Stimulated activated naive B cell treated with anti-CD40 and anti-IgM and Interleukin-4, amounts not matched to agents 10 μg/mL and 1 μg/mL and 100 μg/mL, for 72 hours (primary cell): ENCODE measurements around the gene EPAS1.

Experiments used
- ATAC-seq, 2 donors: fragments of 150-1000 bp; cut with Tn5 transposase; replicated peaks; 2 replicates each; pipeline ENCODE4 v1.10.0; 2021; ENCODE audit warnings: moderate library complexity in 1 of 2
- DNase-seq: peaks from one replicate; pipeline ENCODE4 v3.0.0; 2021
- H3K27ac Mint-ChIP-seq: one replicate; pipeline ENCODE4 v1.8.0; 2022; ENCODE audit warnings: mild to moderate bottlenecking, mixed read lengths
- H3K27me3 Mint-ChIP-seq, 2 donors: one replicate each; pipeline ENCODE4 v1.8.0; 2022; ENCODE audit warnings: mixed read lengths in 2 of 2
- H3K36me3 Mint-ChIP-seq, 2 donors: one replicate each; pipeline ENCODE4 v1.8.0; 2022; ENCODE audit warnings: mixed read lengths in 2 of 2, mild to moderate bottlenecking in 1 of 2
- H3K4me1 Mint-ChIP-seq, 2 donors: one replicate each; pipeline ENCODE4 v1.8.0; 2022; ENCODE audit warnings: mixed read lengths in 2 of 2, mild to moderate bottlenecking in 1 of 2
- H3K4me3 Mint-ChIP-seq, 2 donors: one replicate each; pipeline ENCODE4 v1.8.0; 2022; ENCODE audit warnings: mild to moderate bottlenecking in 2 of 2, mixed read lengths in 2 of 2, moderate library complexity in 1 of 2
- H3K9me3 Mint-ChIP-seq, 2 donors: one replicate each; pipeline ENCODE4 v1.8.0; 2022; ENCODE audit warnings: mixed read lengths in 2 of 2, mild to moderate bottlenecking in 1 of 2

Gene EPAS1

DNA sequence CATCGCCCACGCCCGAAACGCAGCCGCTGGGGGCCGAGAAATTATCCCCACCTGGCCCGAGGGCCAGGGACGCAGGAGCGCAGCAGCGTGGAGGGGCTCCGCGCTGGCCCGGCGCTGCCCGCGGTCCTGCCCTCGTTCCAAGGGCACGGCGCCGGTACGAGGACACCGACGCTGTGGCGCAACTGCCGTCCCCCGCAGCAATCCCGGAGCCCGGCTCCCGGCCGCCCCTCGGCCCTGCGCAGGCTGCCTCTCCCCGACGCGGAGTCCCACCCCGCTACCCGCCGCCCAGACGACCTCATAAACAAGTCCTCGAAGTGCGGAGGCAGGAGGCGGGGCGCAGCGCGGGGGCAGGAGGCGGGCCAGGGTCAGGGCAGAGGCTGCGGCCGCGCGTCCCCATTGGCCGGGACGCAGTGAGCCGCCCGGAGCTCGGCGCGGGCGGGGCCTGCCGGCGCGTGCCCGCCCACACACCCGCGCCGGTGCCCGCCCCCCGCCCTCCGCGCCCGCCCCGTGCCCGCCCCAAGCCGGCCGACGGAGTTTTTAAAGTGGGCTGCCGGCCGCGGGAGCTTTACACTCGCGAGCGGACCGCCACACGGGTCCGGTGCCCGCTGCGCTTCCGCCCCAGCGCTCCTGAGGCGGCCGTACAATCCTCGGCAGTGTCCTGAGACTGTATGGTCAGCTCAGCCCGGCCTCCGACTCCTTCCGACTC is at the start of gene EPAS1:
TSS of gene EPAS1 (plus strand) at position 568 of the 706 bp plus-strand sequence. CDS start 505 bp downstream, outside the sequence.
- Mint-ChIP-seq H3K4me3 (peak within 1 kb of the TSS; percentile 85 to 90), H3K36me3 (no peaks in the 10 kb centered on the region), H3K27me3 (peaks cover 51 to 54% of the 10 kb centered on the region in 2 donors), H3K4me1 (peaks cover 22 to 31% of the 10 kb centered on the region in 2 donors), H3K27ac (peak within 1 kb of the TSS; percentile 86), H3K9me3 (no peaks in the 10 kb centered on the region)
- DNase-seq (peak; percentile 65), ATAC-seq (peak; percentile 86 to 90)

DNA sequence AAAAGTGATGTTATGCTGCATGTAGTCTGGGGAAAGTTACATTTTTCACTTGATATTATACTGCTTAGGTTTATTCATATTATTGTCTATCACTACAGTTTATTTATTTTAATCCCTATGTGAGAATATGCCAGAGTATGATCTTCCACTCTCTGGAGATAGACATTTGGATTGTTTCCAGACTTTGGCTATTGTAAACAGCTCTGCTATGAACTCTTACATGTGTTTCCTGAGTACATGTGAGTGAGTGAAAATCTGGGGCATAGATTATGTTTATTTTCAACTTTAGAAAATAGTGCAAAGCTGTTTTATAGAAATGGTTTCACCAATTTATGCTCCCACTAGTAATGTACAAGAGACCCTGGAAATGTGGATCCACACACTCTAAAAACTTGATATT is 49.0 kb upstream of the EPAS1 start:
- H3K36me3 Mint-ChIP-seq: no peaks in the 10 kb centered on the region
- no peak overlapping the region for H3K27ac Mint-ChIP-seq
- no peak overlapping the region for H3K4me3 Mint-ChIP-seq
- H3K4me1 Mint-ChIP-seq: no peaks in the 10 kb centered on the region
- peaks cover 5 to 6% of the 10 kb centered on the region in 2 donors for H3K27me3 Mint-ChIP-seq
- no peak for ATAC-seq
- no peak for DNase-seq
- H3K9me3 Mint-ChIP-seq: peaks cover 0 to 3% of the 10 kb centered on the region in 2 donors

DNA sequence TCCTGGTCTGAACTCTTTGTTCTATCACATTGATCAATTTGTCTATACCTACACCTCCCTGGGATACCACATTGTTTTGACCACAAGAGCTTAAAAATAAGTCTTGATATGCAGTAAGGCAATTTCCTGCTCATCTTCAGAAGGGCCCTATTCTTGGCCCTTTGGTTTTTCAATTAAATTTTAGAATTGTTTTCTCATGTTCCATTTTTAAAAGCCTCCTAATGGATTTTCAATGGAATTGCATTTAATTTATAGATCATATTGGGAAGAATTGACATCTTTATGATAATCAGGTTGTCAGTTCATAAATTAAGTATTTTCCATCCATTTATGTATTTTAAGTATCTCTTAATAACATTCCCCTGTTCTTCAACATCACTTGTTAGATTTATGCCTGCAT is 47.6 kb upstream of the EPAS1 start:
- Mint-ChIP-seq H3K9me3 (peaks cover 0 to 3% of the 10 kb centered on the region in 2 donors), H3K27me3 (peaks cover 5 to 6% of the 10 kb centered on the region in 2 donors), H3K27ac (no peak overlapping the region), H3K36me3 (no peaks in the 10 kb centered on the region), H3K4me3 (no peak overlapping the region), H3K4me1 (no peaks in the 10 kb centered on the region)
- ATAC-seq (no peak), DNase-seq (no peak)

DNA sequence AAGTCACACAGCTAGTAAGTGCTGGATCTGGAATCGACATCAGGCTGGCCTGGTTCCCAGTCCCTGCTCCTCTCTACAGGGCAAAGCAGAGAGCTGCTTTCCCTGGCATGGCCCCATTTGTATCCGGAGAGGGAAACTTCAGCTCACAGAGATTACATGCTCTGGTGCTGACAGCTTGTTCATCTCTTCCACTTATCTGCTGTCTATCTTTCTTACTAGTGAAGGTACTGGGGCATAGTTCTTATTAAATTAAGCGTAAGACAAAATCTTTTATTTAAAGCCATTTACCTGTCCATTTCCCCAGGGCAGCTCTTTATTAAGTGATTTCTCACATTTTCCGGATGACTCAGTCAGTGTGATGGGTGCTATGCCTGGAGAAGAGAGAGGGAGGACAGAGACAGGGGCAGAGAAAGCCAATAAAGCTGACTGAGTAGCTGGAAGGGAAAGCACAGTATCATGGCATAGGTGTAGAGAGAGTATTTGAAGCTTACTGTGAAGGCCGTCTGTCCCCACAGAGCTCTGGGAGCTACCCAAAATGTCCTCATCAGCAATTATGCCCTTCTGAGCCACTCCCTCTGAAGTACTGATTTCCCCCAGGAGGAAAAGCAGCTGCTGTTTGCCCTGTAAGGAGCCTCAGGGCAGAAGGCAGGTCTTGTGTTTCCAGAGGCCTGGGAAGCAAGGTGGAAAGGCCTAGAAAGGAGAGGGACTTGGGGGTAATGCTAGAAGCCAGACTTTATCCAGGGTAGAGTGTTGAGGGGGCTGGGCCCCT is 44.1 kb upstream of the EPAS1 start:
- Mint-ChIP-seq H3K4me1 (no peaks in the 10 kb centered on the region), H3K27ac (no peak overlapping the region), H3K9me3 (no peaks in the 10 kb centered on the region), H3K4me3 (no peak overlapping the region), H3K27me3 (peaks cover 5 to 6% of the 10 kb centered on the region in 2 donors), H3K36me3 (no peaks in the 10 kb centered on the region)
- ATAC-seq: no peak
- no peak for DNase-seq

DNA sequence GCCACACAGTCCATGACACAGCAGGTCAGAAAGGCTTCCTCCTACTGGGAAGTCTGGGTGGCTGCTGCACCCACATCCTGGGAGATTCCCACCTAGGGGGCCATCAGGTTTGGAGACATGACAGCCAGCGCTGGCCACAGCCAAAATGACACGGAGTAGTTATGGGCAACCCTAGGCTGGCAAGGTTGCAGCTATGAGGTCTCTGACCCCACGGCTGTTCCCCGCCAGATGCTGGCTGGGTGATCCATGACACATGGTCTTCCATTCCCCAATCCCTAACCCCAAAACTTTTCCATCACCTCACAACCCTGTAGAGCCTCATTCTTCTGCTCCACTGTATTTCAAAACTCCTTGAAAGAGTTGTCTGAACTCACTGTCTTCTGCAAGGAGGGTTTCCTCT is 42.7 kb upstream of the EPAS1 start:
- no peaks in the 10 kb centered on the region for H3K9me3 Mint-ChIP-seq
- H3K36me3 Mint-ChIP-seq: no peaks in the 10 kb centered on the region
- peaks cover 2 to 6% of the 10 kb centered on the region in 2 donors for H3K27me3 Mint-ChIP-seq
- DNase-seq (no peak), ATAC-seq (no peak)
- no peak overlapping the region for H3K4me3 Mint-ChIP-seq
- H3K27ac Mint-ChIP-seq: no peak overlapping the region
- H3K4me1 Mint-ChIP-seq: no peaks in the 10 kb centered on the region

DNA sequence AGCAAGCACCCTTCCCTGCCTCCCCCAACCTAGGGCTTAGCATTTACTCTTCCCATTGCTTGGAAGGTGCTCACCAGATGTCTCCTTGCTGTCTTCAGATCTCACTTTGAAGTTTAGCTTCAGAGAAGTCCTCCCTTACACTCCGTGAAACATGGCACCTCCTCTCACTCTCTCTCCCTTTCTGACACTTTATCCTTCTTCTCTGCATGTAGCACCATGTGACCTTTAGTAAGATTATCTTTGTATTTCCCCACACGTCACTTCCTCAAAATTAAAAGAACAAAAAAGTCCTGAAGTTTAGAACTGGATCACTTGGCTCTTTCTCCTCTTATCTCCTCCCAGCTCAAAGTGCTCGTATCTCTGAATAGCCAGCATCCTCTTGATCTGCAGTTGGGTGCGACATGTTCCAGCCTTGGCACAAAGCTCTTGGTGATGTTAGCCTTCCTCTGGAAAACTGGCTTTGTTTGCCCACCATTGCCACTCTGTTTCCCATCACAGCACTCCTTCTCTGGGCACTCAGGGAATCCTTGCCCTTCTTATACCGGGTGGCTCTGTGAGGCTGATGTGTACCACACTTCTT is 40.6 kb upstream of the EPAS1 start:
- DNase-seq: no peak
- no peak for ATAC-seq
- Mint-ChIP-seq H3K27ac (no peak overlapping the region), H3K27me3 (no peaks in the 10 kb centered on the region), H3K9me3 (no peaks in the 10 kb centered on the region), H3K36me3 (no peaks in the 10 kb centered on the region), H3K4me3 (no peak overlapping the region), H3K4me1 (no peaks in the 10 kb centered on the region)

DNA sequence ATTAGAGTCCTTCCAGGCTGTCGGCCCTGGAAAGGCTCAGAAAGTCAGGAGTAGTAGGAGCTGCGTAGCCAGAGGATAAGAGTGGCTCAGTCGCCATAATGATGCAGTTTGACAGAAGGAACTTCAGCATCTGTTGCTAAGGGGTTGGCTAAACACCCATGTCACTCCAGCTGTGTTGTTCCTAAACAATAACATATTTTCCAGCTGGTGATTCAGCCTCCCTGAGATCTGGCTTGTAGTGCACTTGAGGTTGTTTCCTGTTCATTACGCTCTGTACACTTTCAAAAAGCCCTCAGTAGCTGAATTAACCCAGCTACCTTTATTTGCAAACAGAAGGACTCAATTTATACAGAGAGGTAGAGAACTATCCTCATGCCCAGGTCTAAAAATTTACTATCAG is 39.7 kb upstream of the EPAS1 start:
- H3K4me3 Mint-ChIP-seq: no peak overlapping the region
- no peak overlapping the region for H3K27ac Mint-ChIP-seq
- H3K9me3 Mint-ChIP-seq: no peaks in the 10 kb centered on the region
- H3K4me1 Mint-ChIP-seq: no peaks in the 10 kb centered on the region
- no peak for DNase-seq
- no peaks in the 10 kb centered on the region for H3K27me3 Mint-ChIP-seq
- no peak for ATAC-seq
- no peaks in the 10 kb centered on the region for H3K36me3 Mint-ChIP-seq

DNA sequence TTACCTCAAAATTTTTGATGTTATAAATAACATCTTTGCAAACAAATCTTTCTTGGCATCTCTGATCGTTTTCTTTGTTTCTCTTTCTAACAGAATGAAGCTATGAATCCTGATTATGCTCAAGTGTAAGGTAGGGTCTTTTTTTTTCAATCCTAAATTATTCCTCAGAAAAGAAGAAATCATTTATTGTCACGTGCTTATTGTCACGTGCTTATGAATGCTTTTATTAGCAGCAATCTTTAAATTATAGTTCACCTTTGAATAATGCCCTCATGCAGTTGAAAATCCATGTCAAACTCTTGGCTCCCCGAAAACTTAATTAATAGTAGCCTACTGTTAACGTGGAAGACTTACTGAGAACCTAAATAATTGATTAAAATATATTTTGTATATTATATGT is 39.2 kb upstream of the EPAS1 start:
- H3K9me3 Mint-ChIP-seq: no peaks in the 10 kb centered on the region
- H3K27ac Mint-ChIP-seq: no peak overlapping the region
- ATAC-seq (no peak), DNase-seq (no peak)
- H3K27me3 Mint-ChIP-seq: no peaks in the 10 kb centered on the region
- H3K4me3 Mint-ChIP-seq: no peak overlapping the region
- no peaks in the 10 kb centered on the region for H3K4me1 Mint-ChIP-seq
- no peaks in the 10 kb centered on the region for H3K36me3 Mint-ChIP-seq

DNA sequence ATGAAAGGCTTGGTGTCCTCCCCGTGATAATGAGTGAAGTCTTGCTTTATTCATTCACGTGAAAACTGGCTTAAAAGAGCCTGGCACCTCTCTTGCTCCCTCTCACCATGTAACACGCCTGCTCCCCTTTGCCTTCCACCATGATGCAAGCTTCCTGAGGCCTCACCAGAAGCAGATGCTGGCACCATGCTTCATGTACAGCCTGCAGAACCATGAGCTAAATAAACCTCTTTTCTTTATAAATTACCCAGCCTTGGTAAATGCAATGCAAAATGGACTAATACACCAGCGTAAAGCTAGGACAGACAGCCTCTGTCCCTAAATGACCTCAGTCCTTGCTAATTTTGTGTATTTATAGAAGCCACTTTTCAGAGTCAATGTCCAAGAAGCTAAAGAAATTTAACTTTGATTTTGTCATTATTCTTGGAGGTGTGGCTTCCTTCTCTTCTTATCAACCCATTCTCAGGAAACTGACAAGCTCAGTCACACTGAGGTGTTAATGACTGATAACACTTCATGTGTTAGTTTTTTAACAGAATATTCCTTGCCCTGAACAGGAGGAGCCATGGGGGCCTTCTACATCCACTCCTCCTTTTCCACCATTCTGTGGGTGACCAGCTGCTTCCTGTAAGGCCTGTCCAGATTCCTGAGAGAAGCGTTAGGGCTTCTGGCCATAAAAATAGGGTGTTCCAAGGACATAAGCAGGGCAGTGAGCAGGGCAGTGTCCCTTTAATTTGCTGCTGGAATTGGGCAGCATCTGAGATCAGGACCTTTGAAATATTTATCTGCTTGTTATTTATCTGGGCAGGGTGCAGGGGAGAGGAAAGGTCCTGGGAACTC is 38.0 kb upstream of the EPAS1 start:
- no peak overlapping the region for H3K4me3 Mint-ChIP-seq
- no peak for DNase-seq
- no peak for ATAC-seq
- no peaks in the 10 kb centered on the region for H3K4me1 Mint-ChIP-seq
- H3K36me3 Mint-ChIP-seq: no peaks in the 10 kb centered on the region
- H3K9me3 Mint-ChIP-seq: no peaks in the 10 kb centered on the region
- H3K27me3 Mint-ChIP-seq: peaks cover 0 to 6% of the 10 kb centered on the region in 2 donors
- no peak overlapping the region for H3K27ac Mint-ChIP-seq

DNA sequence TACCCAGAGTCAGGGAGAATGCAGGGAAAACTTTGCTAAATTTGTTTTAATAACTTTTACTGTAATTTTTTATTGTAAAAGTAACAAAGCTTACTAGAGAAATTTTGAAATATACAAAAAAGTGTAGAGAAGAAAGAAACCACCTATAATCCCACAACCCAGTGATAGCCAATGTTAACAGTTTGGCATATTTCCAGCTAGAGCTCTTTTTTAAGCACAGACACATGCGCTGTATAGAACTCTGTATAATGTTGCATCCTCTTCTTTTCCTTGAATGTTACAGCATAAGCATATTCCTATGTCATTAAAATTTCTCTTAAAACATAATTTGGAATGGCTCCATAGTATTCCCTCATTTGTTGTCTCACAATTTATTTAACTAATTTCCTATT is 37.4 kb upstream of the EPAS1 start:
- ATAC-seq: no peak
- H3K4me3 Mint-ChIP-seq: no peak overlapping the region
- no peak for DNase-seq
- H3K9me3 Mint-ChIP-seq: no peaks in the 10 kb centered on the region
- no peaks in the 10 kb centered on the region for H3K4me1 Mint-ChIP-seq
- no peaks in the 10 kb centered on the region for H3K36me3 Mint-ChIP-seq
- peaks cover 0 to 6% of the 10 kb centered on the region in 2 donors for H3K27me3 Mint-ChIP-seq
- H3K27ac Mint-ChIP-seq: no peak overlapping the region

DNA sequence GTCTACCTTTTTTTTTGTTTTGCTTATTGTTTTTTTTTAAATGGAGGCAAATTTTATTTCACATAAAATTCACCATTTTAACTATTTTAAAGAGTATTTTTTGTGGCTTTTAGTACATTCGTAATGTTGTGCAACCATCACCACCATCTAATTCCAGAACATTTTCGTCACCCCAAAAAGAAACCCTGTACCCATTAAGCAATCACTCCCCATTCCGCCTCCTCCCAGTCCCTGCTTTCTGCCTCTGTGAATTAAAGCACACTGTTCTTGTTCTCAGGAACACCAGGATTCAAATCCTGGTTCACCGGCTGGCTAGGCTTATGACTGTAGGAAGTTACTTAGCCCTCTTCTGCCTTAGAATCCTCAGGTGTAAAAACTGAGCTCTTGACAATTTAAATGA is 36.9 kb upstream of the EPAS1 start:
- Mint-ChIP-seq H3K36me3 (no peaks in the 10 kb centered on the region), H3K9me3 (no peaks in the 10 kb centered on the region), H3K27me3 (peaks cover 0 to 6% of the 10 kb centered on the region in 2 donors), H3K4me1 (no peaks in the 10 kb centered on the region), H3K27ac (no peak overlapping the region), H3K4me3 (no peak overlapping the region)
- DNase-seq (no peak), ATAC-seq (no peak)

DNA sequence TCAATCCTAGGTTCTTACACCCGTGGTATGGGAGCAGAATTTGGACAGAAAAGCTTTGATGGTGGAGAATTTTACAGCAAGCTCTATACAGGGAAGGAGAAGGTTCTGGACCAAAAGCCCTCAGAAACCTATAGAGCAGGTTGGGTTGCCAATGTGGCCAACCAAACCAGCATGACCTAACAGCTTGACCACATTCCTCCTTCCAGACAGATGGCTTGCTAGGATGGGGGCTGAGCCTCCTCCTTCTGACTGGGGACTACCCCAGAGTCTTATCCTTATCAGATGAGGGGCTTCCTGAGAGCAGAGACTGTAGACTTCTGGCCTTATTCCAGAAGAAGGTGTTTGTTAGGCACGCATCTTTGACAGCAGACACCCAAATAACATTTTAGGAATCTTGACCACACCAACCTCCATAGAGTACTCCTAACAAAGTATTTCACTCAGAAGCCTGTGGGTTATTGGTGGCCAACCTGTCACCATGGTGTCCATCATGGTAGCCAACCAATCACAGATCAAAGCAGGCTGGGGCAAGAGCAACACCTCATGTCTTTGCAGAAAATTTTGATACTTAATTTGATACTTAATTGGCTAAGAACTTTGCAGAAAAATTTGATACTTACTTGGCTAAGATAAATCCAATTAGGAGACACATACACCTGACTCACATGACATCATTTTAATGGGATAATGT is 34.8 kb upstream of the EPAS1 start:
- no peaks in the 10 kb centered on the region for H3K9me3 Mint-ChIP-seq
- no peak overlapping the region for H3K4me3 Mint-ChIP-seq
- ATAC-seq (no peak), DNase-seq (no peak)
- H3K27me3 Mint-ChIP-seq: peaks cover 0 to 6% of the 10 kb centered on the region in 2 donors
- H3K27ac Mint-ChIP-seq: no peak overlapping the region
- H3K36me3 Mint-ChIP-seq: no peaks in the 10 kb centered on the region
- H3K4me1 Mint-ChIP-seq: peaks cover 0 to under 1% of the 10 kb centered on the region in 2 donors

DNA sequence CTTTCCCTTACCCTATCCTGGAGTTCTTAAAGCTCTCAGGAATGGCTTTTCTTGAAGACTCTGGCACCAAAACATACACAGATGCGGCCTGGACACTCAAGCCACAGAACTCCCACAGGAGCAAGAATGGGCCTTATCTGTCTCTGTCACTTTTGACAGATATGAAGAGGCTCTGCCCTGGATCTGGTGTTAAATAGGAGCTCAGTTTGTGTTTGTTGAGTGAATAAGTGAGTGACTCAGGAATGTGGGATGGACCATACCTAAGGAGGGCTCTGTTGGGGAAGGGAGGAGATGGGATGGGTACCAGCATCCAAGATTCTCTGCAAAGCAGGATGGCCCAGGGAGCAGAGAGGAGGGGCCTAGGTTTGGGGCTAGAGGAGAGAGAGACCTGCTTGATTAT is 33.9 kb upstream of the EPAS1 start:
- Mint-ChIP-seq H3K27ac (no peak overlapping the region), H3K36me3 (no peaks in the 10 kb centered on the region), H3K9me3 (no peaks in the 10 kb centered on the region), H3K4me1 (peaks cover 2 to 9% of the 10 kb centered on the region in 2 donors), H3K4me3 (no peak overlapping the region), H3K27me3 (peaks cover 0 to 6% of the 10 kb centered on the region in 2 donors)
- ATAC-seq (no peak), DNase-seq (no peak)

DNA sequence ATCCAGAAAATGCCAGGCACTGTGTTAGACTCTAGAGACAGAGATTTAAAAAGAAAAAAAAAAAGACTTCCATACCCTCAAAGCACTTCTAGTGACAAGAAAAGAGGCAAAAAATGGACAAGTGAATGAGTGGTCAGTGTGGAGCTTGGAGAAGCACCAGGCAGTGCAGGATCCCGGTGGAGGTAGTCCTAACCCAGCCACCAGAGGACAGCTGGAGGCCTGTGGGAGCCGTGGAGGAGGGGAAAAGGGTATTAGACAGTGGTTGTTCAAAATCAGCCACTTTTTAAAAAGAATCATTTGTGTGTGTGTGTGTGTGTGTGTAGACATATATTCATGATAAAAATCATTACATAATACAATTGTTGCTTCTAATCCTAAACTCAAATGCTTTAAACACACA is 32.8 kb upstream of the EPAS1 start:
- Mint-ChIP-seq H3K36me3 (no peaks in the 10 kb centered on the region), H3K27ac (no peak overlapping the region), H3K4me1 (peaks cover 2 to 11% of the 10 kb centered on the region in 2 donors), H3K4me3 (no peak overlapping the region), H3K9me3 (no peaks in the 10 kb centered on the region), H3K27me3 (peaks cover 0 to 6% of the 10 kb centered on the region in 2 donors)
- no peak for ATAC-seq
- DNase-seq: no peak
